A172 (cell line): ENCODE data around the gene REXO1. TPM values are rescaled to one million over a fixed set of nuclear protein-coding genes. Genes with fewer than 3 reads are reported as not detected.

ENCODE experiments used
- DNase-seq: peaks from one replicate; pipeline ENCODE4 v3.0.0-alpha.2; 2015; ENCODE audit warnings: low spot score
- total RNA-seq: library from RNA; depleted of rRNA; stranded (reverse); fragments of >200 nt; shearing (Covaris generic); gene quantifications from 2 replicates; pipeline ENCODE4 v1.2.3, GENCODE V29; 2014

Gene REXO1
- total RNA-seq, 1 experiment from 2014 or later, result 30.4 TPM

DNA sequence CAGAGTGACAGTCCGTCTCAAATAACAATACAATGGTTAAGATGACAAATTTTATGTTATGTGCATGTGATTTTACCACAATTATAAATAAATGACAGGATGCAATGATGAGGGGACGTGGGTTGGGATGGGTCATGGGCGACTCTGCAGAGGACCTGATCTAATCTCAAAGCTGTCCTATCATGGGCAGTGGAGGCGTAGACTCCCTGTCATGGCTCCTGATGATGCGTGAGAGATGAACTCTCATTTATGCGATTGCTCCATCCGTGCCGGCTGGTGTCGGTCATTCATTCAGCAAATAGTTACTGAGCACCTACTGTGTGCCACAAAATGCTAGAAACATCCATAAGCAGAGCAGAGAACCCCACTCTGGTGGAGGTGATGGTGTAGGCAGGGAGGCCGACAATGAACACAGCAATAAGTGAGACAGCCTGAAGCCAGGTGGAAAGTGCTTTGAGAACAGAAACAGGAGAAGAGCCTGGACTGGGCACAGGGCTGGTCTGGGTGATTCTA is 1.7 kb upstream of the REXO1 start:
- DNase-seq, result no peak

DNA sequence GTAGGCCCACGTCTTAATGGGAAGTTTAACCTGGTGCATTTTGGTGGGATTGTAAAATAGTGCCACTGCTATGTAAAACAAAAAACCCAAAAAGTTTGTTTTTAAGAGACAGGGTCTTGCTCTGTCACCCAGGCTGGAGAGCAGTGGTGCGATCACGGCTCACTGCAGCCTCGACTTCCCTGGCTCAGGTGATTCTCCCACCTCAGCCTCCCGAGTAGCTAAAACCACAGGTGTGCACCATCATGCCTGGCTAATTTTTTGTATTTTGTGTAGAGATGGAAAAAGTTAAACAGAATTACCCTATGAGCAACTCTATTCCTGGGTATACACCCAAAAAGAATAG is 820 bp upstream of the REXO1 start:
- no peak for DNase-seq

DNA sequence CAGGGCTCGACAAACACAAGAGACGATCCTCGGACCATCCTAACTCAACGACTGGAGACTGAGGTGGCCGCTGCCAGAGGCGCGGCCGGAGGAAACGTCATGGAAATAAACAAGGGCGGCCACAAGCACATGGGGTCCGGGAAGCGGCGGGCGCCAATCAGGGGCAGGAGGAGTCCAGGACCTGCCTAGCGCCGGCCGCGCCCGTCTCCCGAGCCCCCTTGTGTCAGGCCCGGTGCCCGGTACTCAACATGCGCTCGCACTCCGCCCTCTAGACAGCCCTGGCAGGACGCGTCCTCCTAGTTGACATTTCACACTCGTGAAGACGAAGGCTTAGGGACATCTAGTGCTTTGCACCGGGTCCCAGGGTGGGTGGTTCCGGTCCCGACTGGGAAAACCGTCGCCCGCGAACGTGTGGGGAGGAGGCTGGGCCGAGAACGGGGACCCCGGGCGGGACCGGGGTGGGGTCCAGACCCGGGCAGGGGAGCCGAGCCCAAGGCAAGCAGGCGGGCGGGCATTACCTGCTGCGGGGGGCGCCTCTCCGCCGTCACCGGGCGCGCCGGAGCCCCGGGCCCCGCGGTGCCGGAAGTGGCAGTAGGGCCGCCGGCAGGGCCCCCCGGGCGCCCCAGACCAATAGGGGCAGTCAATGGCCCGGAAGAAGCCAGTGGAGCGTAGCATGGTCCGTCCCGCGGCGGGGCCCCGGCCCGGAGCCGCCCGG is 442 bp downstream of the REXO1 start:
- peak; percentile 27 for DNase-seq

DNA sequence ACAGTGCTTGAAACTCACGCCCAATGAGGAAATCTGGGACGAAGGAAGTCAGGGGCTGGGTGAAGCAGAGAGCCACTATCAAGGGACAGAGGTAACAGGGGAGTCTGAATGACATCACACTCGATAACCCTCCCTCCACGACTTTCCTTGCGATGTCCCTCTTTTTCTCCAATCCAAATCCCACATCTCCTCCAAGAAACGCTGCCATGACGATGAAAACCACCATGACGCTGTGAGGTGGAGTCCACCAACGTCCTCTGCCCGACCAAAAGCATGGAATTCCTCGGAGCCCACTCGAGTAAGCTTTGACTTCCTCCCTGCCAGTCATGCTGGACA is 967 bp downstream of the REXO1 start:
- DNase-seq, result no peak

DNA sequence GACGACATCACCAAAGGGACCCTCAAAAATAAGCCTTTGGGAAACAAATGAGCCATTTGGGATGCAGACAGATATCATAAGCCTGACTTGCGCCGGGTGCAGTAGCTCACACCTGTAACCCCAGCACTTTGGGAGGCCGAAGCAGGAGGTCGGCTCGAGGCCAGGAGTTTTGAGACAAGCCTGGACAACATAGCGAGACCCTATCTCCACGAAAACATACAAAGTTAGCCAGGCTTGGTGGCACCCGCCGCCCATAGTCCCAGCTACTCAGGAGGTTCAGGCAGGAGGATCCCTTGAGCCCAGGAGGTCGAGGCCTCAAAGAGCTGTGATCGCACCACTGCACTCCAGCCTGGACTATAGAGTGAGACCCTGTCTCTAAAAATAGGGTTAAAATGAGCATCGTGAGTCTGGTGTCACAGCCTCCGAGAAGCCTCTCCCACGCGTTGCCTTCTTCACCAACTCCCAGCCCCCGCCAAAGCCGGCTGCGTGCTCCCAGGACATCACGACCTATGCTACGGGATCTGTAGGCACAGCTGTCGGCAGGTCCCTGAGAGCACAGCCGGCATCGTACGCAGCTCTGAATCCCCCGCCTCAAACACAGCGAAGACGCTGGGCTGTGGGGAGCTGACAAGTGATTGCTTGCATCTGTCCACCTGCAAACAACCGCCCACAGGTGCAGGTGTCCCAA is 1.6 kb downstream of the REXO1 start:
- DNase-seq, result no peak

DNA sequence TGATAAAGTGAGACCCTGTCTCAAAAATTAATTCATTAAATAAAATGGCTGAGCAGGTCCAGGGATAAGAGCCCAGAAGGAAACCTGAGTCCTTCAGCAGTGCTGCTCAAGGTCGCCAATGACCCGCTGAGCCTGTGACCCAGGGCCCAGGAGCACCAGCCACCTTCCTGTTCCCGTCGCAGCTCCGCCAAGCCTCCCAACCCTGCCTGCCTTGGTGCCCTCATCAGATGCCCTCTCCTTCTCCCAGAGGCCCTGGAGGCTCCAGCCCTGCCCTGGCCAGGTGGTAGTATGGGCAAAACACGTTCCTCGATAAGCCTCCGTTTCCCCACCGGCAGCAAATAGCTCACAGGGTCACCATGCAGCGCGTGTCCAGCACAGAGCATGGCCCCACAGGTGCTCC is 2.6 kb downstream of the REXO1 start:
- no peak for DNase-seq

DNA sequence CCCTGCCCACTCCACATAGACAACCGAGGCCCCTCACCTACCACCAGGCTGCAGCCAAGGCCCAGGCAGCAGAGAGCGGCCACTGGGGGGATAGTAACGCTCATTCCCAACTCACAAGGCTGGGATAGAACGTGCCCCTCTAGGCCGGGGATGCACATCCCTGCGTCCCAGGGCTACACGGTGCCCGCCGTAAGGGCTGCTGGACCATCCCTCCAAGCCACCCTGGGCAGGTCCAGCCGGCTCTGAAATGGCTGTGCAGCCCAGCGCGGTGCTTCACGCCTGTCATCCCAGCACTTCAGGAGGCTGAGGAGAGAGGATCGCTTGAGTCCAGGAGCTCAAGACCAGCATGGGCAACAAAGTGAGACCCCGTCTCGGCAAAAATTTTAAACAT is 3.2 kb downstream of the REXO1 start:
- no peak for DNase-seq

DNA sequence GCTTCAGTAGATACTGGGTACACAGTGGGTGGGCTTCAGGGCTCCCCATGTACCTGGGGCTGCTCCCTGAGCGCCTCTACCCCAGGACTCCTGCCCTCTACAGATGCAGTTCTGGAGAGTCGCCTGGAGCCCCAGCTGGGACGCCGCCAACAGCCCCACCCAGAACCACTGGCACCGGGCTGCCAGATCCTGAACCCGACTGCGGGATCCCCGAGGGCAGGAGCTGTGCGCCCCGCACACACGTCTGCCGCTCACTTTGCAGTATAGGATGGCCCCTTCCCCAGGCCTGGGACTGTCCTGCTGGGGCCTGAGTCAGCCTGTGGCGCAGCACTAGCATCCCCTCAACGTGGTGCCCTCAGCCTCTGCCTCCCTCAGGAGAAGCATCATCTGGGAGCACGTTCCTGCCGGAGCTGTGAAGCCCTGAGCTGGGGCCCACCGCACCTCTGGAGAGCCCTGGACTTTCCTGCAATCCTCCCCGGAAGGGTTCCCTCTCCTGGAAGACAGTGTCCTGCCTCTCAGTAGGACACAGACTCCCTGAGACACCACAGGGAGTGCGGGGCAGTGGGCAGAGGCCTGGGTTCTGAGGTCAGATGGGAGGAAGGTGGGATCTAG is 3.7 kb downstream of the REXO1 start:
- DNase-seq, result no peak

DNA sequence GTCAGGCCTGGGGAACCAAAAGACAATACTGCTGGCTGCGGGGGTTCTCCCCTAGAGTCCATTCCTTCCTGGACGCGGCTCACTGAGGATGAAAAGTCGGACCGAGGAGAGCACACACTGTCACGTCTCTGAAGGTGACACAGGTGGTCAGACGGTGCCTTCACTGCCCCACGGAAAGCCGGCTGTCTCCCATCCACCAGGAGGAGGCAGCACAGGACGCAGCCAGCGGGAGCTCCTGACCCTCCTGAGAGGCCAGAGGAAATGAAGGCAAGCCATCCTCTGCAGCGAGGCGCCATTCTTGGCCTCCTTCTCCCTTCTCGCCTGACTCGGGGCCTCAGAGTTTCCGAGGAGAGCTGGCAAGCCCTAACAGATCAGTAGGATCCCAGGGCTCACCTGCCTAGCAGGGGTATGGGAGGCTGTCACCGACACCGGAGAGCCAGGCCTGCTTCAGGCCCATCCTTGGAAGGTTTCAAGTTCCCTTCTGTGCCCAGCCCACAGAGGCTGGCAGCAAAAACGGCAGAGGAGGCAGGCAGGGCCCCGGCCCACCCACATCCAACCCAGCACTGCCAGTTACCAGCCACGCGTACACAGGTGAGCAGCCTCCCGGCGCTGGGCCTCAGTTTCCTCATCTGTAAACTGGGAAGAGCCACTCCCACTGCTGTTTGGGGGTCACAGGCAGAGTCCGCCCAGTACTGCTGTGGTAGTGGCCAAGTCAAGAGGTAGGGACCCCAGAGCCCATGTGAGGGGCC is 4.5 kb downstream of the REXO1 start:
- DNase-seq, result no peak

DNA sequence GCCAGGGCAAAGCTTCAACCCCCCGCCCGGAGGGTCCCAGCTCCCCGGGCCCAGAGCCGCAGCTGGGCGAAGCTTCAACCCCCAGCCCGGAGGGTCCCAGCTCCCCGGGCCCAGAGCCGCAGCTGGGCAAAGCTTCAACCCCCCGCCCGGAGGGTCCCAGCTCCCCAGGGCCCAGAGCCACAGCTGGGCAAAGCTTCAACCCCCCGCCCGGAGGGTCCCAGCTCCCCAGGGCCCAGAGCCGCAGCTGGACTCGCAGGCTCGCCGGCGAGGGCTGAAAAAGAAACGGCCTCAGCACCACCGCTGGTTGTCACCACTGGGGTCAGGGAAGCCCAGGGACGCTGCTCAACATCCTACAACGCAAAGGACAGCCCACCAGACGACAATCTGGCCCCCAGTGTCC is 5.2 kb downstream of the REXO1 start:
- no peak for DNase-seq

DNA sequence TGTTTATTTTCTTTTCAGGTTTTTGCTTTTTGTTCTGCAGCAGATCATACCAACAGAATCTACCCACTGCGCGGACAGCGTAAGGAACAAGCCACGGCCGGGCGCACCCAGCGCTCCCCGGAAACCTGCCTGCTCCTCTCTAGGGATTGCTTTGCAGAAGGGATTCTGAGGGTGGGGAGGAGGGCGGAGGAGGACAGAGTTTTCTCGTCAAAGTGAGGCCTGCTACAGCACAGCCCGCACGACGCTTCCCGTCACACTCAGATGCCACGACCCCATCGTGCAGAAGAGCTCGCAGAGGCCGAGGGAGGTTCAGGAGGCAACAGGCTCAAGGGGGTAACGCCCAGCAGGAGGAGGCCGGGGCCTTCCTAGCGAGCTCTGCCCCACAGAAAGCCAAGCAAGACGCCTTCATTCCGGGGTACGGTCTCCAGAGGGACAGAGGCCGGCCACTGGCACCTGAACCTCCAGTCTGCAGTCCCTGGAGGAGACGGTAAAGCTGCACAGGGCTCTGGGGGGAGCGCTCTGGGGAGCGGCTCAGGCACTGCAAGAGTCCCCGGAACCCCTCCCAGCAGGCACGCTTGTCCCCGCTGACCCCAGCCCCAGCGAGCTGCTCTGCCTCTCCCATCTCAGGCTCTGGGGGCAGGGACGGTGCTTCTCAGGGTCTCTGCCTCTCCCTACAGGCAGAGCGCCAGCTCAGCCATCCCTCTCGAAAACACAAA is 6.9 kb downstream of the REXO1 start:
- DNase-seq, result no peak

DNA sequence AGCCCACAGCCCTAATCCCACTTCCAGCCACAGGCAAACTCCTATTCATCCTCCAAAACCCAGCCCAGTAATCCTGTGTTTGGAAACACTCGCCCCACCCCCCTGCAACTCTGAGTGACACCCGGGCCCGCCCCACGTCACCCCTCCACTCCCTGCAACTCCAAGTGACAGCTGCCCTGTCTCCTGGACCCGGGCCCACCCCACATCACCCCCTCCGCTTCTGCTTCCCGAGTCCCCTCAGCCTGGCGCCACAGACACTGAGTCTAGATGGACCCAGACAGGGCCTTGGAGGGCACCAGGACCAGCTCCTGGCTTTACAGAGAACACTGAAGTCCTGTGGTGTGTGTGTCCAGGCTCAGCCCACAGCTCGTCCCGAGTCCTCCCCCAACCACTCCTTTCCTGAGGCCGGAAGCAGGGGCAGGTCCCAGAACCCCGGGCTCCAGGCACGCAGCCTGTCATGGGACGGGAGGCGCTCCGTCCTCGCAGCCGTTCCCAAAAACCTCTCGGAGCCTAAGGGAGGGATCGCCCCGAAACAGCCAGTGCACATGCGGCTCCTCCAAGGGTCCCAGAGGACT is 7.7 kb downstream of the REXO1 start:
- no peak for DNase-seq

DNA sequence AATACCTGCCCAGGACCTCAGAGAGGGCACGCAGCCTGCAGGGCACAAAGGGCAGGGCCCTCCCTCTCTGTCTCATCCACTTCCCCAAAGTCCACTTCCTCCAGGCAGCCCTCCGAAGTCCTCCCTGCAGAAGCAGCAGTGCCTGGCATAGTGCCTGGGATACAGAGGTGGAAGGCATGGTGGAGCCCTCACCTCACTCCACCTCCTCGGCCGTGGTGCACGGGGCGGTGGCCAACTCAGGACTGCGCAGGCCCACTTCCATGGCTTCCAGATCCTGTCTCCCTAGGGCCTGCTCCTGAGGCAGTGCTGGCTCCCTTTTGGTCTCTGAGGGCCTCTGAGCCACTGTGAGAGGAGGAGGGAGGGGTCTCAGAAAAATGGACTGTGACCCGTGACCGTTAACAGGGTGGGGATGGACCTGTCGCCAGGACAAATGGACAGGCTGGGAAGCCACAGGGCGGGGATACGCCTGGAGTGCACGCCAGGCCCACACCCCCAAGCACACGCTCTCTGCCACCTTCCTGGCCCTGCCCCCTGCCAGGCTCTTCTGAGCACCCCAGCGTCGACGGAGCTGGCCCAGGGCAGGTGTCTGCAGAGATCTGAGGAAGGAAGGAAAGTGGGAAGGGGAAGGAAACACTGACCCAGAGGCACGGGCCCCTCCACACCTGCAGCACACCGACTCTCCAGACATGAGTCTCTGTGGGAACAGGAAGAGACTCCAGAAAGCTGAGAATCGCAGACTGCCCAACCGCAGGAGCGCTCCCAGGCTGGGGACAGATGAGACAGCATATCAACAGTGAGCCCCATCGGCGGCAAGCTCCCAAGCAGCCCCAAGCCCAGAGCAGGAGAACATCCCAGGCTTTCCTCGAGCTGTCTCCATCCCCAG is 8.4 kb downstream of the REXO1 start:
- no peak for DNase-seq

DNA sequence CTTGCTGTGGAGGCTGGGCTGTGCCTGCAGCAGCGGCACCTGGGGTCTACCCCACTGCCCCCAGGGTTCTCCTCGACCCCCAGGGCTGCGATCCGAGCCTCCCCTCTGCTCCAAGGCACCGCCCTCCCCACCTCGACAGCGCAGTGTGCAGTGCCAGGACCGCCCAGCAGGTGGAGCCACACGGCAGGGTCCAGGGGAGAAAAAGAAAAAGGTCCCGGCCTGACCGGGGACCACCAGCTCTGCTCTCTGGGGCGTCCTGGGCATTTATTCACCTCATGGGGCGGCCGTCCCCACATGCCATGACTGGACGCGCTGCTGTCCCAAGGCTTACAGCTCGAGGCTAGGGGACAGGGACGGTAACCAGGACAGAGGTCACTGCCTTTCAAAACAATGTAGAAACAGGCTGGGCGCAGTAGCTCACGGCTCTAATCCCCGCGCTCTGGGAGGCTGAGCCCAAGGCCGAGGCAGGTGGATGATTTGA is 10.6 kb downstream of the REXO1 start:
- DNase-seq, result no peak

DNA sequence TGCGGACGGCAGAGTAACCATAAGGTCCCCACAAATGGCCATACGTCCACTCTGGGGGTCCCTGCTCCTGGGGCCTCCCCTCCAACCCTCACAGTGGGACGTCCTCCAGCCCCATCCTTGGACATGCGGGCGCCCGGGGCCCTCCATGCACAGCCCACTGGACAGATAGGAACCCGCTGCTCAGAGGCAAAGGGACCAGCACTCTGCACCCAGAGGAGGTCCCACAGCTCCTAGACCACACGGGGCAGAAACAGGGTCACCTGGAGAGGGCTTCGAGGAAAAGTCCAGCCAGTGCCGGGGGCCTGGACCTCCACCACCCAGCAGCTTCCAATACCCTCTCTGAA is 11.1 kb downstream of the REXO1 start:
- no peak for DNase-seq

DNA sequence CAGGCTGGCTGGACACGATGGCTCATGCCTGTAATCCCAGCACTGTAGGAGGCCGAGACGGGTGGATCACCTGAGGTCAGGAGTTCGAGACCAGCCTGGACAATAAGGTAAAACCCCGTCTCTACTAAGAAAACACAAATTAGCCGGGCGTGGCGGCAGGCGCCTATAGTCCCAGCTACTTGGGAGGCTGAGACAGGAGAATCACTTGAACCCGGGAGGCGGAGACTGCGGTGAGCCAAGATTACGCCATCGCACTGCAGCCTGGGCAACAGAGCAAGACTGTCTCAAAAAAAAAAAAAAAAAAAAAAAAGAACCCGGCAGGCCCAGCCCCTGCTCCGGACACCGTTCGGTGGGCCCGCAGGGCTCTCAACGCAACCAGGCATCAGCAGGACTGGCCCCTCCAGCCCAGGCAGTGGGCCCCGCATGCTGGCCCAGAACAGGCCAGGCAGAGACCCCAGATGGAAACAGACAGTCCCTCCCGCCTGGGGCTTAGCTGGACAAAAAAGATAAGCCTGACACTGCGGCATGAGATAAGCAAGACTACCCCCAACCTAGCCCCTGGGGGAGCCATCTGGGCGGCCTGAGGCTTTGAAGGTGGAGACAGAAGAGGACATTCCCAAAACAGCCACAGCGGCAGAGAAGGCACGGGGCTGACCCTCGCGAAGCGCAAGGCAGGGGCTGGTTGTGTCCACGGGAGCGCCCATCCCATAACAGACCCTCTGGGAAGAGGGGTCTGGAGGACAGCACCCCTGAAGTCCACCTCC is 11.6 kb downstream of the REXO1 start:
- no peak for DNase-seq

DNA sequence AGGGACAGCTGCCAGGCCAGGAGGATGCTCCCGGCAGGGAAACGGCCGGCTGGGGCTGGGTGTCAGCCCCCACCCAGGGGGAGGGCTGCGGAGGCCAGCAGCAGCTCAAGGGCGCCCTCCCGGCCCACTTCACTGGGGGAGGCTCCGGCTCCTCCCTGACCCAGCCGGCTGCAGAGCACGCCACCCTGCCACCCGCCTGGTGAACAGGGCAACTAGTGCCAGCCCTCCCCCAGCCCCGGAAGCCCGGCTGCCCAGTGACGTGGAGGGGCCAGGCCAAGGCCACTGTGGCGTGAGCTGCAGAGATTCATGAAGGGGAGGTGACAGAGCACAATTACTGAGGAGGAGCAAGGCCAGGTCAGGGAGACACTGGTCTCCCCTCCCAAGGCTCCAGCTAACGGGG is 14.7 kb downstream of the REXO1 start:
- no peak for DNase-seq

DNA sequence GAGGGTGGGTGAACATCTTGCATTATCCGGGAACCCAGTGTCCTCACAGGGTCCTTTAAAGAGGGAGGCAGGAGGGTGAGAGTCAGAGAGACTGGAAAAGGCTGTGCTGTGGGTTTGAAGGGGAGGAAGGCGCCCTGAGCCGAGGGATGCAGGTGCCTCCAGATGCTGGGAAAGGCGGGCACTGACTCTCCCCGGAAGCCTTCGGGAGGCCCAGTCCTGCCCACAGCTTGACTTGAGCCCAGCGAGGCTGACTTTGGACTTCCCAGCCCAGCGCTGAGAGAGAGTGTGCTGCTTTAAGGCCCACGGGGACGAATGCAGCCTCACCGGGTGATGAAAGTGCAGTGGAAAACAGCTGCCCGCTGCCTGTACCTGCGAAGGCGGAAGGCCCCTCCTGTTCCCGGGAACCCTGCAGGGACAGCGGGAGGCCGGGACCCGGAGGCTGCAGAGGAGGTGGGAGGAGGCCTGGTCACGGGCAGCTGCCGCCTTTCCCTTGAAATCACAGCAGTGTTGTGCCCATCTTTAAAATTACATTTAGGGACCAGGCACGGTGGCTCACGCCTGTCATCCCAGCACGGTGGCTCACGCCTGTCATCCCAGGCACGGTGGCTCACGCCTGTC is 16.1 kb downstream of the REXO1 start:
- DNase-seq, result no peak

DNA sequence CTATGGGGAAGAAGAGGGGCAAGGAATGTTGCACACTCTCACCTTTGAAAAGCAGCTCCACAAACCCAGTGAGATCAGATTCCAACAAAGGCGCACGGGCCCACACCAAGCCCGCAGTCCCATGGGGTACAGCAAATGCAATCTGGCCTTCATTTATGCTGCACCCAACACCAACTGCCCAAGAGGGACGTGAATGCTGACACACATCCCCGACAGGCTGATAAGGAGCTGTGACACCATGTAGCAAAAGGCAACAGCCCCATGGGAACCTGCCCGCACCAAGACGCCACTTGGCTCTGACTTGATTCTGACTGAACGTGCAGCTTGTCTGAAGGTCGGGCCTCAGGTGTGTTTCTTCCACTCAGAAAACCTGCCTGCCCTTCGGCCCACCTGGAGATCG is 17.3 kb downstream of the REXO1 start:
- DNase-seq, result no peak
